HepG2 (cell line): ENCODE results near the gene PTGR3. TPM values are rescaled to one million over a fixed set of nuclear protein-coding genes. Genes with fewer than 3 reads are reported as not detected.

Experiments
- ATAC-seq: fragments of 200-7000 bp; cut with Tn5 transposase; 3 replicates; pipeline ENCODE4 v1.9.1; 2020; ENCODE audit warnings: mild to moderate bottlenecking, moderate library complexity
- BruUV-seq: library from RNA; stranded (reverse); fragments of 400-500 nt; replicated peaks from 2 replicates; lab custom pipeline; 2021; lab: Mats Ljungman, UMichigan
- CTCF ChIA-PET: fragments of 300-600 bp; formaldehyde crosslinking; extraction: SDS; loops from one replicate; lab custom pipeline; 2021; ENCODE audit warnings: low total read pairs, inconsistent platforms, low intra/inter-chr PET ratio; lab: Yijun Ruan, JAX
- POLR2A ChIA-PET: fragments of 350-600 bp; sonication (Branson Sonifier 250); formaldehyde crosslinking; loops from one replicate; lab custom pipeline; 2020; ENCODE audit warnings: antibody characterized with exemption, inconsistent platforms; lab: Yijun Ruan, JAX
- DNase-seq: peaks from one replicate; pipeline ENCODE4 v3.0.0-alpha.2; 2015; ENCODE audit warnings: low spot score
- FAIRE-seq: peaks from 3 replicates; lab custom pipeline; 2011; peaks lifted over from hg19 to GRCh38; lab: Jason Lieb, UNC
- H2AFZ ChIP-seq: one replicate; pipeline ENCODE4 v1.6.1; 2011; ENCODE audit warnings: low read length, inconsistent platforms
- H3K27ac ChIP-seq: fragments of 300-600 bp; 3 replicates; pipeline ENCODE4 v1.8.0; 2011; ENCODE audit warnings: mixed run types, mild to moderate bottlenecking, mixed read lengths, low read length, inconsistent platforms; ENCODE audit not compliant: insufficient read depth; ENCODE audit errors: extremely low read length
- H3K27me3 ChIP-seq, 2 experiments: fragments of 200-600 bp in 1 of 2; 2 replicates in 1 of 2; 3 replicates in 1 of 2; pipeline versions ENCODE4 v1.6.0 to v1.8.0; 2011; ENCODE audit warnings: low read length in 2 of 2, mild to moderate bottlenecking in 2 of 2, moderate library complexity in 2 of 2, inconsistent platforms in 1 of 2; ENCODE audit not compliant: insufficient read depth in 2 of 2, control insufficient read depth in 1 of 2
- H3K36me3 ChIP-seq, 2 experiments: fragments of 200-600 bp in 1 of 2; replicated peaks in 1 of 2; 2 replicates in 1 of 2; 3 replicates in 1 of 2; pipeline versions ENCODE4 v1.5.1 to v1.8.0; 2011; ENCODE audit warnings: low read length in 2 of 2, inconsistent platforms in 1 of 2; ENCODE audit not compliant: insufficient read depth in 2 of 2, control insufficient read depth in 1 of 2
- H3K4me1 ChIP-seq: 2 replicates; pipeline ENCODE4 v1.5.1; 2012; ENCODE audit warnings: low read length, inconsistent platforms; ENCODE audit not compliant: insufficient read depth
- H3K4me2 ChIP-seq: 2 replicates; pipeline ENCODE4 v1.6.0; 2011; ENCODE audit warnings: low read depth, low read length, inconsistent platforms
- H3K4me3 ChIP-seq, 3 experiments: fragments of 200-600 bp in 1 of 3; sonication (generic), shearing (Covaris generic) in 1 of 3; replicated peaks in 1 of 3; 2 replicates each; pipeline ENCODE4 v1.5.1; 2011 to 2016; ENCODE audit warnings: low read length in 3 of 3, inconsistent platforms in 2 of 3, low read depth in 2 of 3, mild to moderate bottlenecking in 2 of 3, control low read depth in 1 of 3, mixed read lengths in 1 of 3; ENCODE audit not compliant: insufficient read depth in 1 of 3
- H3K79me2 ChIP-seq: one replicate; pipeline ENCODE4 v1.6.1; 2011; ENCODE audit warnings: low read length, inconsistent platforms; ENCODE audit not compliant: insufficient read depth
- H3K9ac ChIP-seq: 2 replicates; pipeline ENCODE4 v1.6.0; 2011; ENCODE audit warnings: mild to moderate bottlenecking, low read depth, low read length, inconsistent platforms; ENCODE audit not compliant: insufficient read depth
- H3K9me3 ChIP-seq: 2 replicates; pipeline ENCODE4 v1.5.1; 2012; ENCODE audit warnings: mild to moderate bottlenecking, low read length
- H4K20me1 ChIP-seq: 2 replicates; pipeline ENCODE4 v1.6.0; 2011; ENCODE audit warnings: inconsistent platforms, mild to moderate bottlenecking, low read length, moderate library complexity; ENCODE audit not compliant: insufficient read depth
- HOXA7 ChIP-seq: sonication (generic); formaldehyde crosslinking; IDR thresholded peaks from 2 replicates; pipeline ENCODE4 v1.8.1; 2022; ENCODE audit warnings: mild to moderate bottlenecking, missing genetic modification reagents, moderate library complexity
- MEIS2 ChIP-seq: sonication (generic); formaldehyde crosslinking; IDR thresholded peaks from 2 replicates; pipeline ENCODE4 v1.9.0; 2021; ENCODE audit warnings: mild to moderate bottlenecking, missing genetic modification reagents
- MIER3 ChIP-seq: IDR thresholded peaks from 2 replicates; pipeline ENCODE4 v1.6.1; 2016; ENCODE audit warnings: missing compliant biosample characterization, borderline replicate concordance
- POLR2G ChIP-seq: fragments of 200-400 bp; formaldehyde crosslinking; IDR thresholded peaks from 2 replicates; pipeline ENCODE4 v1.6.1; 2018; ENCODE audit warnings: mild to moderate bottlenecking, low read depth, low read length, moderate library complexity
- STAG1 ChIP-seq: sonication (generic); formaldehyde crosslinking; IDR thresholded peaks from 2 replicates; pipeline ENCODE4 v1.4.0; 2020; ENCODE audit warnings: missing genetic modification reagents
- TEAD3 ChIP-seq: optimal IDR thresholded peaks from 2 replicates; pipeline ENCODE3; 2016; ENCODE audit warnings: borderline replicate concordance
- THYN1 ChIP-seq: sonication (generic); formaldehyde crosslinking; IDR thresholded peaks from 2 replicates; pipeline ENCODE4 v1.8.1; 2023; ENCODE audit warnings: low read depth, mild to moderate bottlenecking, moderate library complexity, missing genetic modification reagents, borderline replicate concordance
- TOPORS ChIP-seq: sonication (generic); formaldehyde crosslinking; IDR thresholded peaks from 2 replicates; pipeline ENCODE4 v1.8.0; 2023; ENCODE audit warnings: mild to moderate bottlenecking, missing genetic modification reagents
- YEATS2 ChIP-seq: sonication (generic); formaldehyde crosslinking; IDR thresholded peaks from 2 replicates; pipeline ENCODE4 v1.4.0; 2020; ENCODE audit warnings: missing genetic modification reagents, borderline replicate concordance
- ZBTB20 ChIP-seq: sonication (generic); formaldehyde crosslinking; IDR thresholded peaks from 2 replicates; pipeline ENCODE4 v1.8.1; 2023; ENCODE audit warnings: missing genetic modification reagents, low read depth, mild to moderate bottlenecking, borderline replicate concordance
- ZFYVE20 ChIP-seq: sonication (generic); formaldehyde crosslinking; IDR thresholded peaks from 2 replicates; pipeline ENCODE4 v1.8.0; 2023; ENCODE audit warnings: low read depth, mild to moderate bottlenecking, moderate library complexity, missing genetic modification reagents, borderline replicate concordance
- ZNF124 ChIP-seq: sonication (generic); formaldehyde crosslinking; IDR thresholded peaks from 2 replicates; pipeline ENCODE4 v1.4.0; 2020; ENCODE audit warnings: missing genetic modification reagents
- ZNF350 ChIP-seq: sonication (generic); formaldehyde crosslinking; IDR thresholded peaks from 2 replicates; pipeline ENCODE4 v1.4.0; 2020; ENCODE audit warnings: mild to moderate bottlenecking, low read depth, missing genetic modification reagents, borderline replicate concordance
- ZNF558 ChIP-seq: sonication (generic); formaldehyde crosslinking; IDR thresholded peaks from 2 replicates; pipeline ENCODE4 v1.9.0; 2022; ENCODE audit warnings: mild to moderate bottlenecking, missing genetic modification reagents, borderline replicate concordance
- ZNF670 ChIP-seq: sonication (generic); formaldehyde crosslinking; IDR thresholded peaks from 2 replicates; pipeline ENCODE4 v1.8.0; 2022; ENCODE audit warnings: mild to moderate bottlenecking, missing genetic modification reagents, borderline replicate concordance
- ZNF7 ChIP-seq: IDR thresholded peaks from 2 replicates; pipeline ENCODE4 v1.6.1; 2016; ENCODE audit warnings: missing biosample characterization, missing genetic modification reagents
- ZNF740 ChIP-seq: sonication (generic); formaldehyde crosslinking; IDR thresholded peaks from 2 replicates; pipeline ENCODE4 v1.4.0; 2020; ENCODE audit warnings: missing genetic modification reagents
- whole genome bisulfite sequencing: methylation state at CpG from one replicate; pipeline ENCODE4 v1.1.6; 2017; ENCODE audit warnings: low lambda C conversion rate; 5-methylcytosine and 5-hydroxymethylcytosine counted together
- in situ Hi-C: cut with HindIII; loops from 2 replicates; pipeline ENCODE4 v1.10.0; 2017; ENCODE audit warnings: low pct_unique_long_range_greater_than_20kb; ENCODE audit not compliant: extremely low pct_ligation_motif_present
- intact Hi-C: fragments of 100-400 bp; cut with micrococcal nuclease; formaldehyde crosslinking; loops from one replicate; pipeline ENCODE4 v1.10.0; 2022; ENCODE audit not compliant: unreplicated experiment
- polyA plus RNA-seq, 8 experiments: library from polyadenylated mRNA; depleted of rRNA in 3 of 8; stranded (reverse) in 7 of 8; unstranded in 1 of 8; fragments of >200 nt; fragmentation: Illumina TruSeq in 4 of 8; extraction: Trizol in 4 of 8; gene quantifications; 2 replicates each; pipeline versions ENCODE4 v1.2.1 to v1.2.3, GENCODE V29; 2011 to 2016; ENCODE audit warnings: low read depth in 4 of 8, missing spikeins in 1 of 8, mixed read lengths in 1 of 8; ENCODE audit not compliant: insufficient read depth in 1 of 8
- total RNA-seq, 5 experiments: library from RNA; depleted of rRNA; stranded (reverse); fragments of >200 nt; fragmentation: Illumina TruSeq; extraction: Trizol; gene quantifications; 2 replicates each; pipeline ENCODE4 v1.2.3, GENCODE V29; 2016; ENCODE audit warnings: low read depth in 1 of 5
- TF ChIP-seq, protein P1 (sequence below): sonication (generic); formaldehyde crosslinking; IDR thresholded peaks from 2 replicates; pipeline ENCODE4 v1.5.0; 2020; ENCODE audit warnings: mild to moderate bottlenecking, low read depth, missing genetic modification reagents, borderline replicate concordance
- TF ChIP-seq, protein P2 (sequence below): sonication (generic); formaldehyde crosslinking; IDR thresholded peaks from 2 replicates; pipeline ENCODE4 v1.8.0; 2022; ENCODE audit warnings: low read depth, missing genetic modification reagents

Gene PTGR3
- total and polyA plus RNA-seq, 2 of the 13 experiments (the other 11 are each of a cell fraction or from before 2014, with no cell fraction given), result 11.5 to 25.3 TPM

- BruUV-seq, result no TSS peak
- in situ Hi-C loops (no loop called here), intact Hi-C loops (no loop called here)
- Histone ChIP-seq H3K9ac (no peak overlapping the region), H3K4me2 (no peak overlapping the region), H2AFZ (no peak overlapping the region), H4K20me1 (no peaks in the 10 kb centered on the region), H3K9me3 (no peaks in the 10 kb centered on the region), H3K27me3 (no peaks in the 10 kb centered on the region), H3K4me1 (0 out of 2 replicates have a peak, but pooled peaks cover 10% of the 10 kb centered on the region), H3K36me3 (no peaks in the 10 kb centered on the region; a peak in 2 of 5 replicates), H3K4me3 (no peak overlapping the region), H3K79me2 (no peaks in the 10 kb centered on the region), H3K27ac (no peak overlapping the region)
- FAIRE-seq, result no peak
- no peak for DNase-seq
- 93% methylated on average over 14 of the region's 14 CpGs for WGBS
- TF ChIP-seq HOXA7 (CRISPR knock-in tag), result no peak
- TF ChIP-seq, protein P1, sequence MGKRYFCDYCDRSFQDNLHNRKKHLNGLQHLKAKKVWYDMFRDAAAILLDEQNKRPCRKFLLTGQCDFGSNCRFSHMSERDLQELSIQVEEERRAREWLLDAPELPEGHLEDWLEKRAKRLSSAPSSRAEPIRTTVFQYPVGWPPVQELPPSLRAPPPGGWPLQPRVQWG (CRISPR knock-in tag), result no peak
- no peak for TF ChIP-seq POLR2G
- no peak for TF ChIP-seq TEAD3 (CRISPR knock-in tag)
- ATAC-seq, result no peak
- ChIA-PET CTCF (no interaction called here), POLR2A (no interaction called here)
These were observed 48.7 kb upstream of the PTGR3 start for GRCh38 chr18:75257605-75258004.

GRCh38 chr18:75256376-75256775, 47.4 kb upstream of the PTGR3 start:
- H3K4me2 ChIP-seq, result no peak overlapping the region
- 0 out of 2 replicates have a peak, but pooled peaks cover 10% of the 10 kb centered on the region for H3K4me1 ChIP-seq
- no peak overlapping the region for H3K27ac ChIP-seq
- H3K9ac ChIP-seq, result no peak overlapping the region
- no TSS peak for BruUV-seq
- FAIRE-seq (no peak), ATAC-seq (no peak), DNase-seq (no peak)
- no peaks in the 10 kb centered on the region for H3K27me3 ChIP-seq
- no peaks in the 10 kb centered on the region; a peak in 2 of 5 replicates for H3K36me3 ChIP-seq
- CTCF ChIA-PET, result no interaction called here
- POLR2A ChIA-PET, result no interaction called here
- intact Hi-C loops (no loop called here), in situ Hi-C loops (no loop called here)
- no peaks in the 10 kb centered on the region for H3K79me2 ChIP-seq
- no peaks in the 10 kb centered on the region for H3K9me3 ChIP-seq
- no peaks in the 10 kb centered on the region for H4K20me1 ChIP-seq
- H3K4me3 ChIP-seq, result no peak overlapping the region
- no peak overlapping the region for H2AFZ ChIP-seq
- no peak for TF ChIP-seq STAG1 (CRISPR knock-in tag)
- no peak for TF ChIP-seq MIER3 (CRISPR knock-in tag)
- no peak for TF ChIP-seq TOPORS (CRISPR knock-in tag)
- TF ChIP-seq ZBTB20 (CRISPR knock-in tag), result no peak
- TF ChIP-seq ZNF350, result no peak
- TF ChIP-seq ZNF124, result no peak
- TF ChIP-seq ZNF558, result no peak
- TF ChIP-seq YEATS2 (CRISPR knock-in tag), result no peak
- TF ChIP-seq ZNF7 (CRISPR knock-in tag), result no peak
- no peak for TF ChIP-seq ZNF740 (CRISPR knock-in tag)
- TF ChIP-seq, protein P2, sequence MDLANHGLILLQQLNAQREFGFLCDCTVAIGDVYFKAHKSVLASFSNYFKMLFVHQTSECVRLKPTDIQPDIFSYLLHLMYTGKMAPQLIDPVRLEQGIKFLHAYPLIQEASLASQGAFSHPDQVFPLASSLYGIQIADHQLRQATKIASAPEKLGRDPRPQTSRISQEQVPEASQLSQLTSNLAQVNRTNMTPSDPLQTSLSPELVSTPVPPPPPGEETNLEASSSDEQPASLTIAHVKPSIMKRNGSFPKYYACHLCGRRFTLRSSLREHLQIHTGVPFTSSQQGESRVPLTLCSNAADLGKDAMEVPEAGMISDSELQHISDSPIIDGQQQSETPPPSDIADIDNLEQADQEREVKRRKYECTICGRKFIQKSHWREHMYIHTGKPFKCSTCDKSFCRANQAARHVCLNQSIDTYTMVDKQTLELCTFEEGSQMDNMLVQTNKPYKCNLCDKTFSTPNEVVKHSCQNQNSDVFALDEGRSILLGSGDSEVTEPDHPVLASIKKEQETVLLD (CRISPR knock-in tag), result no peak
- no peak for TF ChIP-seq MEIS2
- no peak for TF ChIP-seq ZNF670
- TF ChIP-seq ZFYVE20, result no peak
- TF ChIP-seq THYN1 (CRISPR knock-in tag), result no peak
